ENCODE measurements around the gene CXCR5. TPM values are rescaled to one million over a fixed set of nuclear protein-coding genes. Genes with fewer than 3 reads are reported as not detected.

The CXCR5 gene
- total RNA-seq, 4 donors from 2014 or later, result 2.5 to 4.1 TPM; not detected in 2

DNA sequence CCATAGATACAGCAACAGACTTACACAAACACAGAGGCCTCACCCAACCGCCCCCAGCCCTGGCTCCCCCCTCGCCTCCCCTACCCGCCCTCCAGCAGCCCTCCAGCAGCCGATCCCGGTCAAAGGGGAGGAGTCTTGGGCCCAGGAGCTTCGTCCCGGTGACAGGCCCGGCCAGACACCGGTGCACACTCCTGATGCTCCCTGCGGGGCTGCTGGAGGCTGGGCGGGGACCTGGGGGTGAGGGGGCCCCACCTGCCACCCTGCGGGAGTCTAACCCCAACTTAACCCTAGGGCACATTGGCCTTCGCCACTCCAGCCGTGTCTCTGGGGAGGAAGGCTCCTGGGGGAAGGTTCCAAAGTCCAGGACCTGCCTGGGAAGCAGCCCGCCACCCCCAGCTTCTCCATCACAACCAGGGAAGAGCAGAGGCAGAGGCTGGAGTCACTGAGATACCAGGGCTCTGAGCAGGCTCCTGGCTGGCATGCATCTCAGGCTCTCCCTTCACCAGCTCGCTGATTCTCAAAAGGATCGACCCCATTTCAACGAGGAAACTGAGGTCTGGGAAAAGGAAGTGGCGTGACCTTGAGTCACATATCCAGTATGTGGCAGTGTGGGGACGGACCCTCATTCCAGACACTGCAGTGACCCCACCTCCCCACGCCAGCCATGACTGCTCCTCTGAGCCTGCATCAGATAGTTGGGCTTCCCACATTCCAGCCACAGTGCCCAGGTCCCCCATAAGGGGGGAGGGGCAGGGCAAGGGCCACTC, 27.6 kb downstream of the CXCR5 start:
- TF ChIP-seq EP300 (IDR thresholded peaks at IDR 0.05; ENCODE audit: low read depth), result no peak
- no peak for TF ChIP-seq POLR2AphosphoS5 (IDR thresholded peaks at IDR 0.05)
- TF ChIP-seq, protein P1, sequence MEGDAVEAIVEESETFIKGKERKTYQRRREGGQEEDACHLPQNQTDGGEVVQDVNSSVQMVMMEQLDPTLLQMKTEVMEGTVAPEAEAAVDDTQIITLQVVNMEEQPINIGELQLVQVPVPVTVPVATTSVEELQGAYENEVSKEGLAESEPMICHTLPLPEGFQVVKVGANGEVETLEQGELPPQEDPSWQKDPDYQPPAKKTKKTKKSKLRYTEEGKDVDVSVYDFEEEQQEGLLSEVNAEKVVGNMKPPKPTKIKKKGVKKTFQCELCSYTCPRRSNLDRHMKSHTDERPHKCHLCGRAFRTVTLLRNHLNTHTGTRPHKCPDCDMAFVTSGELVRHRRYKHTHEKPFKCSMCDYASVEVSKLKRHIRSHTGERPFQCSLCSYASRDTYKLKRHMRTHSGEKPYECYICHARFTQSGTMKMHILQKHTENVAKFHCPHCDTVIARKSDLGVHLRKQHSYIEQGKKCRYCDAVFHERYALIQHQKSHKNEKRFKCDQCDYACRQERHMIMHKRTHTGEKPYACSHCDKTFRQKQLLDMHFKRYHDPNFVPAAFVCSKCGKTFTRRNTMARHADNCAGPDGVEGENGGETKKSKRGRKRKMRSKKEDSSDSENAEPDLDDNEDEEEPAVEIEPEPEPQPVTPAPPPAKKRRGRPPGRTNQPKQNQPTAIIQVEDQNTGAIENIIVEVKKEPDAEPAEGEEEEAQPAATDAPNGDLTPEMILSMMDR (IDR thresholded peaks at IDR 0.05), result no peak
- TF ChIP-seq POLR2A (IDR thresholded peaks at IDR 0.05), result no peak
- in situ Hi-C loops (cut with MboI; ENCODE audit: low pct_ligation_motif_present in 1 of 4, low pct_unique_long_range_greater_than_20kb in 1 of 4, low sequenced_read_pairs in 3 of 4), result no loop called here
- Histone ChIP-seq H3K27me3 (no peaks in the 10 kb centered on the region), H3K9me3 (no peaks in the 10 kb centered on the region), H3K27ac (peak overlapping the region; percentile 98 to 100 (median 100)), H3K4me1 (peaks cover 66 to 95% (median 86%) of the 10 kb centered on the region in 4 donors), H3K4me3 (peak overlapping the region in 3 of 4 donors; percentile 5 to 36 (median 16)), H3K36me3 (no peaks in the 10 kb centered on the region)
- DNase-seq, result peak; percentile 58
- intact Hi-C loops (cut with DNase I; ENCODE audit: low total_unique reads), result no loop called here
- WGBS, 2 donors (ENCODE audit: low coverage in 1 of 2), result 27% methylated on average over 18 of the region's 21 CpGs; no CpG with 5 or more reads in 1 of the 2 donors

DNA sequence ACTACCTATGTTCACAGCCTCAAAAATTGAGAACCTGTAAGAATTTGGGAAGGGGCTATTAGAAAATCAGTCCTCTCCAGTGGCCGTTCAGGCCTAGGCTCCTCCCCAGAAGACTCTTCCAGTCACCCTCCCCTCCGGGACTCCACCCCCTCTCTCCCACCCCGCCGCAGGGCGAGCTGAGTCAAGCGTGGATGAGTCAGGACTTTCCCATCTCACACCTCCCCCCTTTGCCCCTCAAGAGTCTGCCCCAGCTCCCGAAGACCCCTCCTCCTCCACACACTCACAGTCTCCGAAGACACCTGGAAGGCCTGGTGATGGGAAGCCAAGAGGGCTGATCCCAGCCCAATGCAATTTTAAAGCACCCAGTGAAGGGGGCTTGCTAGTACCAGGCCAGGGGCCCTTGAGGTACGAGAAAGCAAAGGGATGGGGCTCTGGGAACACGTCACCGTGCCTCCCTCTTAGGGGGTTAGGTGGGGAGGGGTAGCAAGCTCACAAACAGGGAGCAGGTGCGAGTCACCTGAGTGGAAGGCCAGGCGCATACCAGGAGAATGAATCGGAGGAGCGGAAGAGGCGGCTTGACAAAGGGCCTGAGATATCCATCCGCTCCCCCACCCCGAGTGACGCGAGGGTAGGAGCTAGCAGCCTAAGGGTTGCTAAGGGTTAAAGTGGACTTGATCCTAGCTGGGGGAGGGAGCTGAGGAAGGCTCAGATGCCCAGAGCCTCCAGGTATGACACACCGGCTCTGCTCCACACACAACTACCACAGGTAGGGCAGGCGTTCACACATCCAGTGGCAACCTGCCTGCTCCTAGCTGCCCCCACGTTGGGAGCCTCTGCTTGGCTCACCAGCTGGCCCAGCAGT, 28.4 kb downstream of the CXCR5 start:
- H3K9me3 ChIP-seq, result no peaks in the 10 kb centered on the region
- H3K27me3 ChIP-seq, result no peaks in the 10 kb centered on the region
- peaks cover 73 to 97% (median 92%) of the 10 kb centered on the region in 4 donors for H3K4me1 ChIP-seq
- peak overlapping the region; percentile 98 to 100 (median 100) for H3K27ac ChIP-seq
- WGBS, 2 donors (ENCODE audit: low coverage in 1 of 2), result 14 to 27% methylated on average over 12 to 23 of the region's 23 CpGs
- peak; percentile 85 for DNase-seq
- H3K36me3 ChIP-seq, result no peaks in the 10 kb centered on the region
- H3K4me3 ChIP-seq, result peak overlapping the region in 1 of 4 donors; percentile 36
- in situ Hi-C loops (cut with MboI; ENCODE audit: low pct_ligation_motif_present in 1 of 4, low pct_unique_long_range_greater_than_20kb in 1 of 4, low sequenced_read_pairs in 3 of 4), result no loop called here
- peak in 2 of 3 donors; percentile 36 to 64 for TF ChIP-seq POLR2AphosphoS5 (IDR thresholded peaks at IDR 0.05)
- TF ChIP-seq, protein P1 (IDR thresholded peaks at IDR 0.05), result no peak
- intact Hi-C loops (cut with DNase I; ENCODE audit: low total_unique reads), result no loop called here

GRCh38 chr11:118912742-118913410, 29.2 kb downstream of the CXCR5 start:
- Histone ChIP-seq H3K4me1 (peaks cover 73 to 97% (median 93%) of the 10 kb centered on the region in 4 donors), H3K27me3 (no peaks in the 10 kb centered on the region), H3K4me3 (peak overlapping the region in 1 of 4 donors; percentile 0), H3K36me3 (no peaks in the 10 kb centered on the region), H3K9me3 (no peaks in the 10 kb centered on the region), H3K27ac (peak overlapping the region; percentile 98 to 100 (median 100))
- intact Hi-C loops (cut with DNase I; ENCODE audit: low total_unique reads) (no loop called here), in situ Hi-C loops (cut with MboI; ENCODE audit: low pct_ligation_motif_present in 1 of 4, low pct_unique_long_range_greater_than_20kb in 1 of 4, low sequenced_read_pairs in 3 of 4) (no loop called here)
- peak; percentile 62 for DNase-seq
- WGBS, 2 donors (ENCODE audit: low coverage in 1 of 2), result 44% methylated on average over 12 of the region's 12 CpGs; no CpG with 5 or more reads in 1 of the 2 donors
- TF ChIP-seq, protein P1 (IDR thresholded peaks at IDR 0.05), result no peak
- no peak for TF ChIP-seq POLR2AphosphoS5 (IDR thresholded peaks at IDR 0.05)
- TF ChIP-seq EP300 (IDR thresholded peaks at IDR 0.05; ENCODE audit: low read depth), result no peak
- no peak for TF ChIP-seq POLR2A (IDR thresholded peaks at IDR 0.05)
